Stimulated activated CD4-positive, alpha-beta T cell treated with anti-CD3 and anti-CD28 coated beads, TNF-alpha, amount 100 ng/mL, for 1 hour (primary cell): ENCODE results near the gene CCDC158.
"Not testable (repeated sequence)": the region's sequence is repeated elsewhere in the genome, so short reads cannot be mapped to it uniquely, and the experiment has no call there.

Source experiments
- DNase-seq, 3 donors: peaks; one replicate each; pipeline ENCODE4 v3.0.0-alpha.2; 2020; ENCODE audit warnings: low read depth in 3 of 3, low spot score in 1 of 3

The CCDC158 gene

DNA sequence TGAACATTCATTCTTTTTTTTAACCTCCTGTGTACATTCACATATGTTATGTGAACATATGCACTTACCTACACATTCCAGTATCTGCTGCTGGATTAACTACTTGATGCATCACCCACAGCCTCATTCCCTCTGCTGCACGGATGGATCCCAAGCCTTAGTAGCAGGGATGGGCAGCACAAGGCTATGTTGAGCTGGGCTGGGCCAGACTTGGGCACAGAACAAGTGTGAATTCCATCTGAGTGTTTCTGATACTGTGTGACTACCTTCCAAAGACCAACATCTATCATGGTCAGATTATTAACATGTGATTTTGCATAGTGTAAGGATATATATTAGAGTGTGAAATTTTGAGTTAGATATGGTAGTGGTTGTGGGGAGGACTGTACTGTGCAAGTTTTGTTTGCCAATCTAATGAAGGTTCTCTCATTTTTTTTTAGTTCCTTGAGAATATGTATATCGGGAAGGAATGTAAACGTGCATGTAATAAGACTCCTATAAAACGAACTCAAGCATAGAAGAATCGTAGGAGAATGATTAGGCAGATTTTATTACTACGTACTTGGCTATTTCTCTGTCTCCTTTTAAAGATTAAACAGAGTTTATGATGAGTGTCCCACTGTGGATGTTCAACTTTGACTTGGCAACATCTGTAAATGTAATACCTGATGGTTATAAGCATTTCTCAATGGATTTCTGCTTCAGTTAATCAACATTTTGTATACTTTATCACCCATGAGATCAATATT, 137.8 kb downstream of the CCDC158 start:
- no peak for DNase-seq

DNA sequence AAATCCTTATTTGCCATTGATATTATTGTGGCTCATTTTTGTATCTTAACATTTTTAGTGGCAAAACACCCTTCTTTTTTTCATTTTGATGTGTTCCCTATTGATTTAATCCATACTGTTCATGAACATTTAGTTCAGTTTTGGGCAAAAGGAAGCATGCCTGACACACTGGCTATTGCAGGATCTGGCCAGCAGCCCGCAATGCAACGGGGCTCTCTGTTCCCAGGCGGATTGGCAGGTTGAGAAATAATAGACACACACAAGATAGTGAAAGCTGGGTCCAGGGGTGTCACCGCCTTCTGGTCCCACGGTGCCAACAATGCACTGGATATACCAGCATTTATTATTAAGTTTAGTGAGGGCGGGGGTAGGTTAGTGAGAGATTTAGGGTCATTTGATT, 139.3 kb downstream of the CCDC158 start:
- not testable (repeated sequence) for DNase-seq

GRCh38 chr4:76280488-76281441, 140.2 kb downstream of the CCDC158 start:
- no peak for DNase-seq

DNA sequence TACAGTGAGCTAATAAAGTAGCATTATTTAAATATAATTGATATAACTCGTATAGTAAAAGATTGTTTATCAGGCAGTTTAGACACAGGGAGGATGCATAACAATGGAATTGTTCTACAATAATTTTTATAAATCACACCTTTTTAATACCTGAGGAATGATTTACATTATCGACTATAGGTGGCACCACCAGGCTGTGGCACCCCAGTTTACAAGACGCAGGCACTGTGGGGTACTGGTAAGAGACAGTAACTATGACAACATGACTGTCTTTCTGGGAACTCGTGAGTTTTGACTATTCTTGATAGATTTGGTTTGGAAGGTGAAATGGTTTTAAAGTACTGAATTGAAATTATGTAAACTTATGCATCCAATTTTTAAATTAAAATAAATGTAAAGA, 141.5 kb downstream of the CCDC158 start:
- no peak for DNase-seq

DNA sequence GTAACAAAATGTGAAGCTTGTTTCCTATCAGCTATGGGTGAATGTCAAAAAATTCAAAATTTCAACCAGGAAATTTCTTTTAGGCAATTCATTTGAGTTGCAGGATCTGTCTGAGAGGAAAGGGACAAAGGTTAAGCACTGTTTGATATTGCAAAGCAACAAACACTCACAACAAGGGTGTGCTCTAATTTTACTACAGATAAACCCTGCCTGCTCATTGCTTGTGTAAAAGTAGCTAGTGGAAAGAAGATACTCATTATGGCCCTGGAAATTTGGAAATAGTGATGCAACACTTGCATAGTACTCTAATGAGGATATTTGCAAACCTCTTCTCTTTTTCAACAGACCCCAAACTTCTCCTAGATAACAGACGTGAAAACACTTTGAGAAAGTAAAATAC, 142.4 kb downstream of the CCDC158 start:
- no peak for DNase-seq

- no peak for DNase-seq
Measured at GRCh38 chr4:76277667-76278066, 143.3 kb downstream of the CCDC158 start.

GRCh38 chr4:76276813-76277212, 144.1 kb downstream of the CCDC158 start:
- DNase-seq, result no peak

DNA sequence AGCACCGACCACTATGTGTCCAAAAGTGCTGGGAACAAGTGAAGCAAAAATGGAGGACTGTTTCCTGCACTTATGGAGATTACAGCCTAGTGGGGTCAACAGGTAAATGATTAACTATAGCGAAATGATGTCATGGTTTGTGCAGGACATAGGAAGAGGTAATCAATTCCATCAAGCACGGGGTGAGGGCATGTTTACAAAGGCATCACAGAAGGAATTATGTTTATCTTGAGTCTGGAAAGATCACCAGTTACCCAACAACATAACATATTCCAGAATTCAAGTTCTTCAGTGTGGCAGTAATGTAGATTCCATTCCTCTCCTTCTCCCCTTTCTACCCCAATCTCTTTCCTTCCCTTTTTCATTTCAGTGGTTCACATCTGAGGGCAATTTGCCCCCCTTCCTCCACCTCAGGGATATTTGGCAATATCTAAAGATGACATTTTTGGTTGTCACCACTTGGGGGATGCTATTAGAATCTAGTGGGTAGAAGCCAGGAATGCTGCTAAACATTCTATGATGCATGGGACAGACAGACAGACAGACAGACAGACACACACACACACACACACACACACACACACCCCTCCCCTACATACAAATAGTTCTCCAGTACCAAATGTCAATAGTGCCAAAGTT, 145.3 kb downstream of the CCDC158 start:
- DNase-seq, result no peak

GRCh38 chr4:76272999-76273398, 147.9 kb downstream of the CCDC158 start:
- DNase-seq, result no peak

- no peak for DNase-seq
Measured at GRCh38 chr4:76272582-76272981, 148.4 kb downstream of the CCDC158 start.

DNA sequence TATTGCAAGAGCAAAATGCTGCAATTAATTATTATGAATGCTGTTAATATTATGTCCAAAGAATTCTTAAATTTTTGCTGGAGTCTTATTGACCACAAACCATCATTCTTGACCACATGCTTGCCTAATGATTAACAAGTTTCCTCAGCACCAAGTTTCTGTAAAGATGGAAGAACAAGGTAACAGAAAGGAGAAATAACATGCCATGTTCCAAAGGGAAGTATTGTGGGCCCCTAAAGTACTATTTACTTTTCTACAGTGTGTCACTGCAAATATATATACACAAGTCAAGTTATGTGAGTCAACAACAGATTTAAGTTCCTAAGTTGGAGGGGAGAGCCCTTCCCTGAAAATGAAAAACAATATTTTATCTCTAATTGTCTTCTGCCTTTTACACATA, 148.9 kb downstream of the CCDC158 start:
- no peak for DNase-seq

- no peak for DNase-seq
Measured at GRCh38 chr4:76271248-76271647, 149.7 kb downstream of the CCDC158 start.

DNA sequence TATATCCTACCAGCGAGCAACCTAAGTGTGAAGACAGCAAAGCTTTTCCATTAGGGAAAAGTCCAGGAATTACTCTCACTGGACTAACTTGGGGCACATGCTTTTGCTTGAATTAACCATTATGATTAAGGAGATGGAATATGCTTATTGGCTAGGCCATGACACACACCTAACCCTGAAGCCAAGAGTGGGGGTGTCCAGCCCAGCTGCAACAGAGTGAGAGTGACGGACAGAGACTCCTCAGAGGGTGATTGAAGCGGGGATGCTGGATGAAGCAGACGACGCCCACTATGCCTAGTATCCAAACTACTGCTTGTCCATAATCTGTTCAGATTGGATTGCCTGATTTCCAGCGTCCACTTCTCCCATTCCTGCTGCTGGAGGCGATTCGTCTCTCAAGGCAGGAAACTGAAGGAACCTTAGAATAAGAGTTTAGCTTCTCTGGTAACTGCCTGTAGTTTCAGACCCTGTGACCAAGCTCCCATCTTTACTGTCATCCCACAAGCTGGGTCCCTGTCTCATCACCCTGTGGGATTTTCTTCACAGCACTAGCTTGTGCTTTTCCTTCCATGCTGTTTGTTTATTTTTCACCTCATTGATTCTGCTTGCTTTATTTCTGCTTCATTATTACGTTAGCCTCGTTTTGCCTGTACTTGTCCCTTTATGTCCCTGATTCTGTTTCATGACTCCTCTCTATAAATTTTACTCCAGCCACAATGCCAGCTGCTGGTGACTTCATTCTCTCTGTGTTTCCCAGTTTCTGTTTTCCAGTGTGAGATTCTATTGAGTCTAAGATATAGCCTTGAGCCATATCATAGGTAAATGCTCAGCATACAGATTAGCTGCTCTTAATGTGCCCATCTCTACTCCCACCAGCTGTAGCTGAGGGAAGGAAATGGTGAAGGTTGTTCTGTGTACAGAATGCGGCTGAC, 150.4 kb downstream of the CCDC158 start:
- no peak for DNase-seq

GRCh38 chr4:76267811-76268210, 153.1 kb downstream of the CCDC158 start:
- DNase-seq, result no peak

DNA sequence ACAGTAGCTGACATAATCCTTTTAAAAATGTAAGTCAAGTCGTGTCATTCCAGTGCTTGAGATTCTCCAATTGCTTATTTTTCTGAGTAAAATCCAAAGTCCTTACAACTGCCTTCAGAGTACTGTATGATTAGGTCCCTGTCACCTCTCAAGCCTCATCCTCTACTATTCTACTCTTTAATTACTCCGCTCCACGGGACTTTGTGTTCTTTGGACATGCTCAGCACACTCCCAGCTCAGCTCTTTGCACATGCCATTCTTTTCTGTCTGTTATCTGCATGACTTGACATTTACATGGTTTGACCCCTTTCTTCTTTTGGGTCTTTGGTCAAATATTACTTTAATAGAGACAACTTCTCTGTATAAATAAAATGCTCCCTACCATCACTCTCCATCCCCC, 154.3 kb downstream of the CCDC158 start:
- DNase-seq, result no peak

DNA sequence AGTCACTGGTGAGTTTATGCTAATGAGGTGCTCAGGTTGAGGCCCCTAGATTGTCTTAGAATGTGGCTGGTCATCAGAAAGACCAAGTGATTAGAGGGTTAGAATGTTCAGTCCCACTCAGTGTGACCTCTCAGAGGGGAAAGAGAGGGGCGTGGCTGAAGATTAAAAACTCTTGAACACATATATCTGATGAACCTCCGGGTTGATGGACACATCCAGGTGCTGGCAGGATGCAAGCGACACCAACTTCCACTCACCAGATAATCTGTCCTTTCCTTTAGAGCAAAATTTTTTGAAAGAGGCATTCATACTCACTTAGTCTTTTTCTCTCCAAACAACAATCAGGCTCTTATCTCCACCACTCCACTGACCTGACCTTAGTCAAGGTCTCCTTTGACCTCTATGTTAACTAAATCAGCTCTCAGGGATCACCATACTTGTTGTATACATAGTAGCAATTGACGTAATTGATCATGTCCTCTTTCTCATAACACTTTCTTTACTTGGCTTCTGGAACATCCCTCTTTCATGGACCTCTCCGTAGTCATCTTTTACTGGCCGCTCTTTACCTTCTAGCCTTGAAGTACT, 155.2 kb downstream of the CCDC158 start:
- DNase-seq, result no peak
